Fibroblast of skin of right biceps (primary cell): Measurements from ENCODE around the gene SMCO2.

Experiments
- DNase-seq: peaks from one replicate; pipeline ENCODE4 v3.0.0-alpha.2; 2013

SMCO2 gene

DNA sequence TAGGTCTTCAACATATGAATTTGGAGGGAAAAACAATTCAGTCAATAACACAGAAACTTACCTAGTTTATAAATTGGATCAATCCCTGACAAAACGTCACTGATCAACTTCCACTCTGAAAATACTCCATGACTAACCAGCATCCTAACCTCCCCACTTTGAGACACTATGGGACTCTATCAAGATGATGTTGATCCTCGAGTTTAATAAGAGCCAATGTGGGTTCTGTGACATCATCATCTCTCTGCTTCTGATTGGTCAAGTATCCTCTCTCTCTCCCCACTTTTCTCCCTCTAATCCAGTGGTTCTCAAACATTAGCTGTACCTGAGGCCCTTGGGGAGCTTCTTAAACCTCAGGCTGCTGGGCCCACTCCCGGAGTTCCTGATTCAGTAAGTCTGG lies at the start of gene SMCO2:
TSS of gene SMCO2 (plus strand) at position 301 of the 400 bp plus-strand sequence. CDS start 23,896 bp downstream, outside the sequence.
- DNase-seq = no peak

DNA sequence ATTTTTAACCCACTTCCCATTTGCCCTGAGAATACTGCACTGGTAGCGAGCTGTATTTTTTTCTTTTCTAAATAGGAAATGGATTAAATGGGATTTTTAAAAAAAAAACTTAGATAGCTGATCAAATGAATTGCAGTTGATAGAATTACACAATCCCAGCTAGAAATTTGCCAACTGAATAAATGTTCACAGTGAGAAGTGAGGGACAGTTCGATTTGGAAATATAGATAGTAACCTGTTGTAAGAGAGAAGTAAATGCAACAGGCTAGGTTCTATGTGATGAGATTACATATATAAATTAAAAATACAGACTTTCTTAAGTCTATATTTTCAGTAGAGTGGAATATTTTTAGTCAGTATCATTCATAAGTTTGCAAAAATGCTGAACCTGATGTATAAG lies 48.1 kb upstream of the SMCO2 start:
- DNase-seq = no peak

DNA sequence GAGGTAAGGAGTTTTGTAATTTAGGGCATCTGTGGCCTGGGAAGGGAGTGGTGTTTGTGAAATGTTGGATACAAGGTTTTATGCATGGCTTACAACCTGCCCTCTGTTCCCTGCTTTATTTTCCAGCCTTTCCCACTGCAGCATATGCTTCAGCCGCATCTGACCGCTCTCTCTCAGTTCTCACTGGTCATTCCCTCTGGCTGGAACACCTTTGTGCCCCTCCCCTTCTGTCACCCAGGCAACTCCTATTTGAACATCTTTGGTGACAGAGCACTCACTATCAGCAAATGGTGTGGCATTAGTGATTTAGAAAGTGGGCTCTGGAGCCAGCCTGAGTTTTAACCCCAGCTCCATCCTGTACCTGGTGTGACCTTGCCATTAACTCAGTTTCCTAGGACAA lies 47.5 kb upstream of the SMCO2 start:
- DNase-seq = no peak

DNA sequence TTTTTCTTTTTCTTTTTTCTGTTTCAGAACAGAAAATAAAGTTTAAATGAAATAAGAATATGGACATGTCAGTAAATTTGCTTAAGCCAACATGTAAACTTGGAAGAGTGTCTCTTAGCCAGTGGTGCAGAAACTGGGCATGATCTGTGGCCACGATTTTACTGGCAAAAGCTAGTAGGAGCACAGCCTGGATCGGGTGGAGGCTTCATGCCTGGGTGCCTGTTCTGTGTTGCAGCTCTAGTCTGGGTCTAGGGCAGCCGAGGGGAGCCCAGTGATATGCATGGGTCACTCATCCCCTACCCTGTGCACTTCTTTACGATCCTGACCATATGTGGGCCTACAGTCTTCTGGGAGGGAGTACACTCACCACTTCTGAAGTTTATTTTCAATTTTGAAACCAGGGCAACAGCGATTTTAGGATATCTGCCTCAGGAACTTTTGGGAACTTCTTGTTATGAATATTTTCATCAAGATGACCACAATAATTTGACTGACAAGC lies 45.6 kb upstream of the SMCO2 start:
- DNase-seq = no peak

DNA sequence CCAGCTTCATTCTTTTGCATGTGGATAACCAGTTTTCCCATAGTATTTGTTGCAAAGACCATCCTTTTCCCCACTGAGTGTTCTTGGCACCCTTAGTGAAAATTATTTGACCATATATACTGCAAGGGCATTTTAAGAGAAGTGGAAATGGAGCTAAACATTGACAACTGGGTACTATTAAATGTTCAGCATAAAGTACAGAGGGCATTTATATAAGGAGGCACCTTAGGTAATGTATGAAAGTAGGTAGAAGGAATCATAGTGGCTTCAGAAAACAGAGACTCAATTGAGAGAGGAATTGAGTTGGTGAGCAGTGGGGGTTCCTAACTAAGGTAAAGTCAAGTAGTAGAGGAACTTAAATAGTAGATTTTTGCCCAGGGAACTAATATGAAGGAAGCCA lies 34.5 kb upstream of the SMCO2 start:
- DNase-seq = no peak

DNA sequence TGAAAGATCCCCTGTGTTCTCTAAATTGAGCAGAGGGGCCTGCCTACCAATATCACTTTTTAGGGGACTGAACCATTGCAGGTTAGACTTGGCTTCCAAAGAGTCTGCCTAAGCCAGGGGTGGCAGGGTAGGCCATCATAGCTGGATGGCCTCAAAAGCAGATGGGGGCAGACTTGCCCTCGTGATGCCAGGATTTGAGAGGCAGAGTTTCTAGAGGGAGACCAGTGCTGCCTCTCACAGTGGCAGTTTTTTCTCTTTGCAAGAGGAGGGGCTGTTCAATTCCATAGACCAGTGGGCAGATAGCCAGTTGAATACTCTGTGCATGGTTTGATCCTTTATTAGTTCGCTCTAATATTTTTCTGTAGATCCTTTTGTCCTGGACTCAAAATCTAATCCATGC lies 23.8 kb upstream of the SMCO2 start:
- no peak for DNase-seq

DNA sequence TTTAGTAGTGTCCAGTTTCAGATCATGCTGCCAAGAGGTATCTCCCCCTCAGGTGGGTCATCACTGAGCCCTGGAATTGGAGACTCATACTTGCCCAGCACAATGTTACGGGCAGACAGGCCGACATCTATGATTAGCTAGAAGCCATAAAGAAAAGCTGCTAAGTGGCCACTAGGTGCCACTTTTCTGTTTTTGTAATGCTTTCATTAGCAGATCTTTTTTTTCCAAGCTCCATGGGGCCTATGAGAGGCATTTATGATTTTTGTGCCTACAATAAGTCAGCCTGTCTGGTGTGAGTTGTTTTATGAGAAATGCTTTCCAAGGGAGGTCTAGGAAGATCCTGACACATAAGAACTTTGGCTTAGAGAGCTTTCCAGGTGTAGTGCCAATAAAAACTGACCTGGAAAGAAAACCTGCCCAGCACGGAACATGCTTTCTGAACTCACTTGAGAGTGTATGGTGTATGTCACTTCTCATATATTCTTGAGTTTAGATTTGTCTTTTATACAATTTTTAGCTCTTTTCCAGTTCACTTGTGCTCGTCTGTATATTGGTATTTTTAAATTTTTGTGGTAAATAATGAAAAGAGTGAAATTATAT lies 21.8 kb upstream of the SMCO2 start:
- peak; percentile 63 for DNase-seq

DNA sequence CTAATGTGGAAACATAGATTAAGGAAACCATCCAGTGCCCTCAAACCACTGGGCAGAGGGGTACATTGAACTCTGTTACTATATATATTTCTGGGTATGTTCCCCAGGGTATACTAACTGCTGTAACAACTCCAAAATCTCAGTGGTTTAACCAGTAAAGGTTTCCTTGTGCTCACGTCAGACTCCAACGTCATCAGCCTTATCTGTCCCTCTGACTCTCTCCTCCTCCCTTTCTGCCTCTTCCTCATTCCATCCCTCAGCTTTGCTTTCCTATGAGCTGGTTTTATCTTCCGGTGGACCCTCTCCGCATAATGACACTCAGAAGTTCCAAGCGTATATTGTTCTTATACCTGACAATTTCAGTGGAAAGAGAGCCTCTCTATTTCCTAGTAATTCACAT lies 21.2 kb upstream of the SMCO2 start:
- no peak for DNase-seq

DNA sequence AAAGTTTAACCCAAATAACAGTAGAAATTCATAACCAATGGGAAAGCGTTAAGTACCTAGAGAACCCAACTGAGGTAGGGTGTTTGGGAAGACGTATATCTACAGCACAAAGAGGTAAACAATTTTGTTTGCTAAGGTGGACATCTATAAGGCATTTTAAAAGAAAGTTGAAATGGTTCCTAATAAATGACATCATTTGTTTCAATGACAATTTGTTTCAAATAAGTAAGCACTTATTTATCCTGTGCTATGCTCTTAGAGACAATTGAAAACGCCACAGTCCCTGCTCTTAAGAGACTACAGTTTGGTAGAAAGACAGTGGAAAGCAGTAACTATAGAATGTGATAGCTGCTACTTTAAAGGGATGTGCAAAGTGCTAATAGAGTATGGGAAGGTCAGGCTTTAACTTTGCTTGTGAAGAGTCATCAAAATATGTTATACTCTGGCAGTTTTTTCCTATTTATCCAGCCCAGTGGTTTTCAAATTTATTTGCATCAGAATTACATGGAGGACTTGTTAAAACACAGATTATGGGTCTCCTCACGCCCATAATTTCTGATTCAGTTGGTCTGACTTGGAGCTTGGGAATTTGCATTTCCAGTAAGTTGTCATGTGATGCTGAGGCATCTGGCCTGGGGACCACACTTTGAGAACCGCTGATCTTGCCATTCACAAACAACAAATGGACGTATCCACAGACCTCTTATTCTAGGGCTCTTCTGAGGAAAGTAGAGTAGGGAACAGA lies 19.6 kb upstream of the SMCO2 start:
- DNase-seq = no peak

DNA sequence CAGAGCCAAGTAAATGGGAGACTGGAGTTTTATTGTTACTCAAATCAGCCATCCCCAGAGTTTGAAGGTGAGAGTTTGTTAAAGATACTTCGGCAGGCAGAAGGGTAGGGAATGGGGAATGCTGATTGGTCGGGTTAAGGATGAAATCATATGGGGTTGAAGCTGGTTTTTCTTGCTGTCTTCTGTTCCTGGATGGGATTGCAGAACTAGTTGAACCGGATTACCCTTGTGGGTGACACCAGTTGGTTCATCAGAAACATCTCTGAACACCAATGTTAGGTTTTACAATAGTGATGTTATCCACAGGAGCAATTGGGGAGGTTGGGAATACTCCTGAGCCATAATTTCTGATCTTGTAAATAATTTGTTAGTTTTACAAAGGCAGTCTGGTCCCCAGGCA lies 18.7 kb upstream of the SMCO2 start:
- DNase-seq = no peak

DNA sequence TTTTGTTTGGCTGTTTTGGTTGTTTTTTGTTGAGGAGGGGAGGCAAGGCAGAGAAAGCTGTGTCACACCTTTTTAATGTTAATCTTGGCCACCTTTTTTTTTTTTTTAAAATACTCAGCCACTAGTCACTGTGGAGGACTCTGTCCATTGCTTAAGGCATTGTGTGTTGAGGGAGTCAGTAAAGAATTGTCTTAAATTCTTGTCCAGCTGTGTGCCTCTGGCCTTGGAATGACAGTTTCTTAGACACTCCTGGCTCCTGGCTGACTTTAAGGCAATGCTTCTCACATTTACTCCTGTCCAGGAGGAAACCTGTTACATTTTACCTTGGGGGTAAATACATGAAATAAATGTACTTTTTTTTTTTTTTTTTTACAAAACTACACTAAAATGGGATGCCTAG lies 18.1 kb upstream of the SMCO2 start:
- DNase-seq = no peak

DNA sequence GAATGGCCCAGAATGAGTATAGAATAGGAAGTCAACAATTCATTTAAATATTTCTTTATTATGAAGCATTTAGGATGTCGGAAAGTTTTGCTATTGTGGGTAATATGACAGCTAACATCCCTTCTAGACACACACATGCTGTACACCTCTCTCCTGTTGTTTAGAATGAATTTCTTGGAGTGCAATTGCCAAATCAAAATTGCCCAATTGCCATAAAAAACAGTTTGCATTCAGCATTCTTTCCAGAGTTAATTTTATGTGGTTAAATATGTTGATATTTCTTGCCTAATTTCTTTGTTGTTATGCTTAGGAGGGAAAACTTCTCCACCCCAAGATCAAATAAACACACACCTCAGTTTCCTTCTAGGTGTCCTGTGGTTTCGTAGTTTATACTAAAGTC lies 16.9 kb upstream of the SMCO2 start:
- no peak for DNase-seq

DNA sequence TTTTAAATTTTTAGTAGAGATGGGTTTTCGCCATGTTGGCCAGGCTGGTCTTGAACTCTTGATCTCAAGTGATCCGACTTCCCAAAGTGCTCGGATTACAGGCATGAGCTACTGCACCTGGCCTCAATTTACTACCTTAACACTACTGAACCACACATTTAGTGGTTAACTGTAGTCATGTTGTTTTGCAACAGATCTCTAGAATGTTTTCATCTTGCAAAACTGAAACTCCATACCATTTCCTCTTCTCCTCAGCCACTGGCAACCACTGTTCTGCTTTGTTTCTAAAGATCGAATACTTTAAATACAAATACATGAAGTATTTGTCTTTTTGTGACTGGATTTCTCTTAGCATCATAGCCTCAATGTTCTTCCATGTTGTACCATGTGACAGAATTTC lies 15.4 kb upstream of the SMCO2 start:
- DNase-seq = no peak

DNA sequence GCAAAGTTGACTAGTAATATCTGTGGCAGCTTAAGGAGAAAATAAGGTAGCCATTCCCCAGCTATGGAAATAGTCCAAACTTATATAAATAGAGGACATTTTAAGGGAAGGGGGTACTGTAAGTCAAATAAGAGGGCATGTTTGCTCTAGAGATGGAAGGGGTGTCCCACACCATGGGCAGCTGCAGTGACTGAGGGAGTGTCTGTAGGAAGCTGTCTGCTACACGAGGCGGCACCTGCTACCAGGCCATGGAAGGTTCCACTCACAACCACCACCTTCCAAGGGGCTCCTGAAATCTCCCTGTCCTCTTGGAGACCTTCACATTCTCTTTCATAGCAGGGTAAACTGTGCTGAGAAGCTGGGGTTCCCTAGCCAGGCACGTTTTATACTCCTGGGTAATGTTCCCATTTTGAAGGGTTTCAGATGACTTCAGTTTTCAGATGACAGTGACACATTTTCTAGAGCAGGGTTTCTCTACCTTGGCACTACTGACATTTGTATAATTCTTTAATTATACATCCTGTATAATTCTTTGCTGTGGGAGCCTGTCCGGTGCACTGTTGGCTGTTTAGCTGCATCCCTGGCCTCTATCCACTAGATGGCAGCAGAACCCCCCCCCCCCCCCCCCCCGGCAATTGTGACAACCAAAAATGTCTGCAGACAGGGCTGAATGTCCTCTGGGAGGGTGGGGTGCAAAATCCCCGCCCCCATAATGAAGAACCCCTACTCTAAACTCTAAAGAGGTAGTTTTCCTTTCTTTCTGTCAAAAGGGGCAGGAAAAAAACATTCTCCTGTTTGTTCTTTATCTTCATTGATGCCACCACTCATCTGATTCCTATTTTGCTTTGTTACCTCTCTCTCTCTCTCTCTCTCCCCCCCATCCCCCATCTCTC lies 11.6 kb upstream of the SMCO2 start:
- peak; percentile 23 for DNase-seq

DNA sequence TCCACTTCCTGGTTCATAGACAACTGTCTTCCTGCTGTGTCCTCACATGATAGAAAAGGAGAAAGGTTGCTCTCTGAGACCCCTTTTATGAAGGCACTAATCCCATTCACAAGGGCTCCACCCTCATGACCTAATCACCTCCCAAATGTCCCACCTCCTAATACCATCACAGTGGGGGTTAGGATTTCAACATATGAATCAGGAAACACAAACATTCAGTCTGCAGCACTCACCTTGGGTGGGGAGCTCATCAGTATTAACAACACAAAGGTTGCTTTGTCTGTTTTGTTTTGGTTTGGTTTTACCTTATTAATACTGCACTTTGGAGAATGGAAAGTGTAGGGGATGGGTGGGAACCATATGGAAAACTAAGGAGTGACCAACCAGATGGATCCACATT lies 10.5 kb upstream of the SMCO2 start:
- DNase-seq = no peak

DNA sequence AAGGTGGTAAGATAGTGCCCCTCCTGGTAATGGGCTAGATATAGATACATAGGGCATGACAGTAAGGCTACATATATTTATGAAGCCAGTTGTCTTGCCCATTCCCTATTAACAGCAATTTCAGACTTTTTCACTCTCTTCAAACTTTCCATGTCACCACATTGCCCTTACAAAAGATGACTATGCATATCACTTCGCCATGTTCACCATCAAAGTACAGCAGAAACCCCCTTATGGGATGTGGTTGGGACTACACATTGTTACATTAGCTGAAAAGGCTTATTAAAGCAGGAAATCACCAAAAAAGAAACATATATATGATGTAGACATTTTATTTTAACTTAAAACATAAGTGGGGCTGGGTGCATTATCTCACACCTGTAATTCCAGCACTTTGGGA lies 9.8 kb upstream of the SMCO2 start:
- no peak for DNase-seq

DNA sequence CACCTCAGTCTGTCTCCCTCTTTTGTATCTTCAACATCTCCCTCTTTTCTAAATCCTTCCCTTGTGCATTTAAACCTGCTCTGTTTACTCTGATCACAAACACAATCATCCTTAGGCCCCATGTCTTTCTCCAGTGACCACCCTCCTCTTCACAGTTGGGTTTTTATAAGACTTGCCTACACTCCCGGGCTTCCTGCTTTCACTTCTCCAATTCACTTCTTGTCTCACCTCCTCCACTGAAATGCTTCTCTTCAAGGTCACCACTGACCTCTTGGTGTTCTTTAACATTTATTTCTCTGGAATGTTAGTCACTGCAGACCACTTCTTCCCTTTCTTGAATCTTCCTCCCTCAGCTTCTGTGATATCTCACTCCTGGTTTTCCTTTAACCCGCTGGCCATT lies 8.7 kb upstream of the SMCO2 start:
- DNase-seq = no peak

DNA sequence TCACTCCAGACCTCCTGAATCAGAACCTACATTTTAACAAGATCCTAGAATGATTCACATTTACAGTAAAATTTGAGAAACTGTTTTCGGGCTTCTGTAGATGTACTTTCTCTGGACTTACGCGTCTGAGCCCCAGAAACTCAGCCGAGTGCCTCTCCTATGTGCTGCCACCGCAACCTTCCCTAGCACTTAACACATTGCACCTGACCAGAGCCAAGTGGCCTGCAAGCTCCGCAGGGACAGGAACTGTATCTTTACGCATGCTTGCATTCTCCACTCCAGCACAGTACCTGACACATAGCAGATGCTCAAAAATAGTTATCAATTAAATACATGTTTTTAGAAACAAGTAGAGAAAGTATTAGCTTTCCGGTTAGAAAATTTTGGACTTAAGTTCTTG lies 1.2 kb downstream of the SMCO2 start:
- no peak for DNase-seq

DNA sequence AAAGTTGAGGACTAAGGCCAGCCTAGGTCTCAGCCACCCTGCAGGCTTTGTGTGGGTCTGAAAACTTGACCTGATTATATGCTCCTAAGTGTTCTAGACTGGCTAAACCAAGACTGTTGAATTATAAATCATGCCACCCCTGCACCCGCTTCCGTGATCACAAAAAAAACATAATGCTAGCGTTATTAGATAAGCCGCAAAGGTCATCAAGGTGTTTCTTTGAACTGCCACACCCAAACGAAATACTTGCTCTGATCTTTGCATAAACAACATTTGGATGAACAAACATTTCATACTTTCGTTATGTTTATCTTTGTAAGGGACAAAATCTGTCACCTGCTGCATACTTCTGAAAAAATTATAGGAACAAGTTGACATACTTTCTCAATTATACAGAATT lies 2.5 kb downstream of the SMCO2 start:
- no peak for DNase-seq

DNA sequence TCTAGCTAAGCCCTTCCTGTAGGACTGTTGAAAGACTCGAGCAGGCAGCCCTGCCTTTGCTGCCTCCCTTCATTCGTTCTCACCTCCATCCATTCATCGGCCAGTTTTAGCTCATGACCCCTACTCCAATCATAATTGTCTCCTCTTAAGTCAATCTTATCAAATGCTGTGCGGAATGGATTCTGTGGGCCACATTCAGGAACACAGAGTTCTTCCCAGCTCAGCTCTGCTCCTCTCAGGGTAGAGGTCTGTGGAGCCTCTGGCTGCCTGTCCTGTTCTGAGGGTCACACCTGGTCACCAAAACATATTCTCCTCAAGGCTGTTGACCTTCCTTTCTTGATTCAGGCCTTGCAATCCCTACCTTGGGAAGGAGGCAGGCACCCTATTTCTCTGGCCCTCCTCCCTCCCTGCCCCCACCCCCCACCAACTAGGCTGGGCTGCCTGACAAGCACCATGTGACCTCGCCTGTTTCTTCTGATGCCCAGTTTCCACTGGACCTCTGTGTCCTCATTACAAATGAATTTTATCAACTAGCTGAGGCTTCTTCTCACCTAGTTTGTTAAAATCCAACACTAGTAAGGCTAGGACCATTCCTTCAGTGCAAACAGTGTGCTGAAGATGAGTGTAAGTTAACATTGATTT lies 3.5 kb downstream of the SMCO2 start:
- DNase-seq = no peak

DNA sequence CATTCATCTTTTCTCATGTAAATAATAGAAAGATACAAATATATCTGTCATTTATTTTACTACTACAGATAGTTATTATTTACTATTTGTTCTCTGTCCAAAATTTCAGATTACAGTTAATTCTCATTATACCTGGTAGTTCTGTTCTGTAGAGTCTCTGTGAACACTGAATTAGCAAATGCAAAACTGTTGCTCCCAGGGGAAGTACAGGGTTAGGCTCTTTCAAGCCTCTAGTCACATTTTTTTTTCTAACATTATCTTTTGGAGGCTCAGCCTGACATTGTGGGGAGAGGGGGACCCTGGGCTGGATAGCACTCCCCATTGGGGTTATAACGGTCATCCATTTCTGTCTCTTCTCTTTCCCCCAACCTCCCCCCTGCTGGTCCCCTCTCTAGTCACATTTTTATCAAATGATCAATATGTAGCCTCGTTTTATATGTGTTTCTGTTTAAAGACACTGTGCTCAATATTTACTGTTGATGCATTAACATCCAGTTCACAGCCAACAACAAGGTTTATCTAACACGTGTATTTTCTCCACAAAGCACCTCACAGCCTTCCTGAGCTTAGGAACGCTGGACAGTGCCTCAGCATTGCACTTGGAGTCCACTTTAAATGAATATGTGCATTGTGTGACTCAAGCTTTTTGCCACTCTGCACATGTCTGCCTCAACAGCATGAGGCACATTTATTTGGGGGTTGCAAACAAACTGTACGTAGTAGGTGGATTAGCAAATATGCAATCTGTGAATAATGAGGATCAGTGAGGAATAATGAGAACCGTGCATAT lies 4.7 kb downstream of the SMCO2 start:
- DNase-seq = no peak

DNA sequence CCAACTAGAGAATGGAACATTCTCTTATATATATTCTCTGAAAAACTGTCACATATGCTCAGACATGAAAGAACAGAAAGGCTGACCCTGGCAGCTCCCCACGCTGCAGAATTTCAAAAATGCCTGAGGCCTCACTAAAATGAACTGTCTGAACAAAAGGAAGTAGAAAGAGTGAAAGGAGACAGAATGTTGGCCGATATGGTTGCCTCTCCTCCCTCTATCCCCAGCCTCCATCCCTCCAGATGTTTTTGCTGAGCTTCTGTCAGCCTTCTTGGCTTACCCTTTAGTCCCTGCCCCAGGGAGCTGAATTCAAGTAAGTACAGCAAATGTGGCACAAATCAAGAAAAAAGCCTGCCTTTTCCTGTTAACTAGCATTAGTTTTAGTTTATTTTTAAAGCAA lies 6.9 kb downstream of the SMCO2 start:
- DNase-seq = no peak
